Measurements from ENCODE around the gene ZC3H8.
A peak's percentile ranks its signal among the peaks of the same experiment; 100 is the strongest.

ZC3H8 gene

DNA sequence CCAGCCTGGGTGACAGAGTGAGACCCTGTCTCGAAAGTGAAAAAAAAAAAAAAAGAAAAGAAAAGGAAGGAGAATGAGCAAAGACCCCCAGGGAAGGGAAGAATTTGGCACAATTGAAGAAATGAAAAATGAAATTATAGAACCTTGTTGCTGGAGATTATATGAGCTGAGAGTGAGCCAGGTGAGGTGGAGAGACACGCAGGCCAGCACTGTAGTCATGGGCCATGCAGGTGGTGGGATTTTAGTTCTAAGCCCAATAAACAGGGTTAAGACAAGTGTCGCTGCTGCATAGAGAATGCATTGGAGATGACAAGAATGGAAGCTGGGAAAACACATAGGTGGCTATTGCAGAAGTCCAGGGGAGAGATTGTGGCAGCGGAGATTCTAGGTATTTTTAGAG is 84.3 kb downstream of the ZC3H8 start:
- no peaks in the 10 kb centered on the region for H3K27me3 ChIP-seq (ENCODE audit: insufficient read depth, low read length)
- no peaks in the 10 kb centered on the region for H3K79me2 ChIP-seq (ENCODE audit: insufficient read depth, low read length)
- peaks cover 37% of the 10 kb centered on the region for H3K4me1 ChIP-seq (ENCODE audit: insufficient read depth, low read length, severe bottlenecking)
- no peaks in the 10 kb centered on the region for H3F3A ChIP-seq (ENCODE audit: insufficient read depth, low read length)
- H3K4me2 ChIP-seq (ENCODE audit: low read length): no peak overlapping the region
- H3K9me2 ChIP-seq (ENCODE audit: low read depth, low read length): no peaks in the 10 kb centered on the region
- no peaks in the 10 kb centered on the region for H3K36me3 ChIP-seq (ENCODE audit: insufficient read depth, low read length)
- H4K20me1 ChIP-seq (ENCODE audit: insufficient read depth, low read length): no peaks in the 10 kb centered on the region
- H3K27ac ChIP-seq (ENCODE audit: low read depth, low read length, poor library complexity, severe bottlenecking): no peak overlapping the region
- no peak for TF ChIP-seq EZH2 (IDR thresholded peaks at IDR 0.05; ENCODE audit: borderline replicate concordance, low read length)
- TF ChIP-seq, protein P1, sequence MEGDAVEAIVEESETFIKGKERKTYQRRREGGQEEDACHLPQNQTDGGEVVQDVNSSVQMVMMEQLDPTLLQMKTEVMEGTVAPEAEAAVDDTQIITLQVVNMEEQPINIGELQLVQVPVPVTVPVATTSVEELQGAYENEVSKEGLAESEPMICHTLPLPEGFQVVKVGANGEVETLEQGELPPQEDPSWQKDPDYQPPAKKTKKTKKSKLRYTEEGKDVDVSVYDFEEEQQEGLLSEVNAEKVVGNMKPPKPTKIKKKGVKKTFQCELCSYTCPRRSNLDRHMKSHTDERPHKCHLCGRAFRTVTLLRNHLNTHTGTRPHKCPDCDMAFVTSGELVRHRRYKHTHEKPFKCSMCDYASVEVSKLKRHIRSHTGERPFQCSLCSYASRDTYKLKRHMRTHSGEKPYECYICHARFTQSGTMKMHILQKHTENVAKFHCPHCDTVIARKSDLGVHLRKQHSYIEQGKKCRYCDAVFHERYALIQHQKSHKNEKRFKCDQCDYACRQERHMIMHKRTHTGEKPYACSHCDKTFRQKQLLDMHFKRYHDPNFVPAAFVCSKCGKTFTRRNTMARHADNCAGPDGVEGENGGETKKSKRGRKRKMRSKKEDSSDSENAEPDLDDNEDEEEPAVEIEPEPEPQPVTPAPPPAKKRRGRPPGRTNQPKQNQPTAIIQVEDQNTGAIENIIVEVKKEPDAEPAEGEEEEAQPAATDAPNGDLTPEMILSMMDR (IDR thresholded peaks at IDR 0.05; ENCODE audit: low read length): no peak
- H3K4me3 ChIP-seq (ENCODE audit: low read depth, low read length, poor library complexity, severe bottlenecking): no peak overlapping the region
- no peak overlapping the region for H3K9ac ChIP-seq (ENCODE audit: low read length)
- no peaks in the 10 kb centered on the region for H3K9me3 ChIP-seq (ENCODE audit: low read length)
- no peak overlapping the region for H2AFZ ChIP-seq (ENCODE audit: low read length)

- H3K4me1 ChIP-seq (ENCODE audit: insufficient read depth, low read length, severe bottlenecking): peaks cover 18% of the 10 kb centered on the region
Measured at GRCh38 chr2:112168422-112169124, 86.3 kb downstream of the ZC3H8 start.

GRCh38 chr2:112166806-112167499 is 87.9 kb downstream of the ZC3H8 start:
- H3K79me2 ChIP-seq (ENCODE audit: insufficient read depth, low read length): no peaks in the 10 kb centered on the region
- no peaks in the 10 kb centered on the region for H3K9me2 ChIP-seq (ENCODE audit: low read depth, low read length)
- no peaks in the 10 kb centered on the region for H4K20me1 ChIP-seq (ENCODE audit: insufficient read depth, low read length)
- peak overlapping the region; percentile 18; the same call in 1 of the 2 replicates for H3K4me2 ChIP-seq (ENCODE audit: low read length)
- H3K36me3 ChIP-seq (ENCODE audit: insufficient read depth, low read length): no peaks in the 10 kb centered on the region
- no peak overlapping the region for H3K9ac ChIP-seq (ENCODE audit: low read length)
- peaks cover 11% of the 10 kb centered on the region for H3K4me1 ChIP-seq (ENCODE audit: insufficient read depth, low read length, severe bottlenecking)
- H3K9me3 ChIP-seq (ENCODE audit: low read length): no peaks in the 10 kb centered on the region
- no peaks in the 10 kb centered on the region for H3F3A ChIP-seq (ENCODE audit: insufficient read depth, low read length)
- H3K27ac ChIP-seq (ENCODE audit: low read depth, low read length, poor library complexity, severe bottlenecking): no peak overlapping the region
- TF ChIP-seq EZH2 (IDR thresholded peaks at IDR 0.05; ENCODE audit: borderline replicate concordance, low read length): no peak
- TF ChIP-seq, protein P1 (IDR thresholded peaks at IDR 0.05; ENCODE audit: low read length): peak; percentile 22; the same call in 1 of the 2 replicates
- no peak overlapping the region for H3K4me3 ChIP-seq (ENCODE audit: low read depth, low read length, poor library complexity, severe bottlenecking)
- peak overlapping the region; percentile 66; the same call in 1 of the 2 replicates for H2AFZ ChIP-seq (ENCODE audit: low read length)
- no peaks in the 10 kb centered on the region for H3K27me3 ChIP-seq (ENCODE audit: insufficient read depth, low read length)

More at GRCh38 chr2:112168422-112169124, 86.3 kb downstream of the ZC3H8 start:
- Histone ChIP-seq H3K27ac (ENCODE audit: low read depth, low read length, poor library complexity, severe bottlenecking) (no peak overlapping the region), H3K79me2 (ENCODE audit: insufficient read depth, low read length) (no peaks in the 10 kb centered on the region), H3K9me2 (ENCODE audit: low read depth, low read length) (no peaks in the 10 kb centered on the region), H3F3A (ENCODE audit: insufficient read depth, low read length) (no peaks in the 10 kb centered on the region), H2AFZ (ENCODE audit: low read length) (no peak overlapping the region), H3K4me2 (ENCODE audit: low read length) (no peak overlapping the region), H3K4me3 (ENCODE audit: low read depth, low read length, poor library complexity, severe bottlenecking) (no peak overlapping the region), H3K36me3 (ENCODE audit: insufficient read depth, low read length) (no peaks in the 10 kb centered on the region), H3K9ac (ENCODE audit: low read length) (no peak overlapping the region), H4K20me1 (ENCODE audit: insufficient read depth, low read length) (no peaks in the 10 kb centered on the region), H3K27me3 (ENCODE audit: insufficient read depth, low read length) (no peaks in the 10 kb centered on the region), H3K9me3 (ENCODE audit: low read length) (no peaks in the 10 kb centered on the region)
- TF ChIP-seq, protein P1 (IDR thresholded peaks at IDR 0.05; ENCODE audit: low read length): no peak
- TF ChIP-seq EZH2 (IDR thresholded peaks at IDR 0.05; ENCODE audit: borderline replicate concordance, low read length): no peak
